HG03432 (cell line): Measurements from ENCODE around the gene PREPL.
"Not testable (repeated sequence)": the region's sequence is repeated elsewhere in the genome, so short reads cannot be mapped to it uniquely, and the experiment has no call there.

Source experiments
- ATAC-seq: cut with Tn5 transposase; IDR thresholded peaks from one replicate; pipeline ENCODE4 v1.9.1; 2021; ENCODE audit warnings: mild to moderate bottlenecking, moderate library complexity; ENCODE audit not compliant: unreplicated experiment

The PREPL gene

DNA sequence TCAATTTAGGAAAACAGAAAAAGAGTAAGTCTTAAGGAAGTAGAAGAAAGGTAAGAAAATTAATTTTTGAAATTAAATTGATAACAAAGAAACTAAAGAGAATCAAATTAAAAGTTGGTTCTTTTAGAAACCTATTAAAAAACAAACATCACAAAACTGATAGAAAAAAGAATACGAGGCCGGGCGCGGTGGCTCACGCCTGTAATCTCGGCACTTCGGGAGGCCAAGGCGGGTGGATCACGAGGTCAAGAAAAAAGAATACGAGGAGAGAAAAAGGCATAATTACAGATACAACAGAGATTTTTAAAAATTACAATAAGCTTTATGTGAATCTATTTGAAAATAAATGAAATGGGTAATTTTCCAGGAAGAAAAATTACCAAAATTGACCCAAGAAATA is 11.8 kb downstream of the PREPL start:
- ATAC-seq = no peak

GRCh38 chr2:44348400-44348799 is 12.9 kb downstream of the PREPL start:
- no peak for ATAC-seq

- ATAC-seq = no peak
Observed at GRCh38 chr2:44347526-44347925, 13.8 kb downstream of the PREPL start.

DNA sequence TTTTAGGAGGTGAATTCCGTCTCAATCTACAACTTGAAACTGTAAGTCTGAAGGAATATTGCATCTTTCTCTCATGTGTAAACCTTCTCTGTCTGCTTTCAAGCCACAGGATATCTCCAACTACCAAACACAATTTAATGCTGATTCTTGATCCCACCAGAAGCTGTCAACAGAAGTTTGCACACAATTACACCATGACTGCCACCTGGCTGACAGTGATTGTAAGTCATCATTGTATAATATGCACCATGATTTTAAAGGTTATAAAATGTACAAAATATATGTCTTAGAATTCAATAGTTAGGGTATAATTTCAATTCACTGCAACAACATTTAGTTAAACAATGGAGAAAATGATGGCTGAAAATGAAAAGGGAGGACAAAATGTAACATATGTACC is 18.4 kb downstream of the PREPL start:
- no peak for ATAC-seq

GRCh38 chr2:44335806-44336538 is 25.3 kb downstream of the PREPL start:
- no peak for ATAC-seq

DNA sequence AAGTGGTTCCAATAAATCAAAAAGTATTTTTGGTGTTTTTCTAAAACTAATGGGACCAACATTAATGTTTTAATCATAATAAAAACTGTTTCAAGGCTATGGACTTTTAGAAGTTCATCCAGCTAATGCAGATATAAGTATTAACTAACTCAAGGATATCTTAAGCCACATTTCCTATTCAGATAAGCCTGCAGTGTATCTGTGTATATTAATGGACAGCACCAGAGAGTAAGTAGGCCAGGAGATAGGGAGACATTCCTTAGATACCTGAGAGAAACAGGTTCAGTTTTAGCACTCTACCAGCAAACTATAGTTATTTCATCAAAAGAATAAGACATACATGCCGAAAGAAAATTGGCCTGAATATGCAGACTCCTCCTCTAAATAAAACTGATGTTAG is 27.3 kb downstream of the PREPL start:
- no peak for ATAC-seq

GRCh38 chr2:44330801-44331200 is 30.5 kb downstream of the PREPL start:
- no peak for ATAC-seq

DNA sequence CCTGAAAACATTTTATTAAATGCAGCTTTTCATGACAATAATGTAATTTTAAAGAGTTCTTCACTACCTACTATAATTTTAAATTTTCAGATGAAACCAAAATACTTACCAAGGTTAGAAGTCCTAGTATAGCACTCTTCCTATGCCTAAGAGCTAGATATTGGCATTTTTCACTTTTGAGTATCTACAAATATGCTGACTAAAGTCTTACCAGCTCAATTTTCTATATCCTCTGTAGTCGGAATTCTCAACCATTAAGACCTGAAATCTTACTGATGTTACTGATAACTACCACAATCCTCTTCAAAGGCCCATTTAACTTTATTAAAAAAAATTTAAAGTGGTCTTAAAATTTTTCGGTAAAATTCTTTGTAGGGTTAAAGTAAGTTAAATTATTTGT is 32.0 kb downstream of the PREPL start:
- ATAC-seq = no peak

GRCh38 chr2:44328750-44329149 is 32.5 kb downstream of the PREPL start:
- ATAC-seq = no peak

GRCh38 chr2:44326548-44327264 is 34.6 kb downstream of the PREPL start:
- no peak for ATAC-seq

GRCh38 chr2:44325897-44326296 is 35.4 kb downstream of the PREPL start:
- no peak for ATAC-seq

DNA sequence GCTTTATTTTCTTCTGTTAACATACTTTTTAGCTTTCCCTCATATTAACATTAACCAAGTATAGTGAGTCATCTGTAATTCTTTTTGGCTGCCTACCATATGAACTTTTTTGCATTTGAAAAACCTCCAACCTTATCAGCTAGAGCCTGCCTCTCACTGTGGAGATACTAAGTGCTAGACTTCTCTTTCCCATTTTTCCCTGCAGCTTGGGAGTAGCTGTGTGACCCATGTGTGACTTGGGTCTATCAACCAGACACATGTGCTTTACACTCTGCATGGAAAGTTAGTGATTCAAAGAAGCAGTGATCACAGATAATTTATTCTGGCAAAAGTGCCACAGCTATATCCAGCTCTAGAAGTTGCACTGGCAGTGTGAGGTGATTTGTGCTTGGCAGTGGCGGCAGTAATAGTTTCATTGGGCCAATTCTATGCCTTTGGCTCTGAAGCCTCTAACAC is 36.3 kb downstream of the PREPL start:
- no peak for ATAC-seq

GRCh38 chr2:44321360-44321759 is 39.9 kb downstream of the PREPL start:
- ATAC-seq = no peak

- ATAC-seq = no peak
Observed at GRCh38 chr2:44320832-44321231, 40.5 kb downstream of the PREPL start.

- no peak for ATAC-seq
Observed at GRCh38 chr2:44315945-44316344, 45.3 kb downstream of the PREPL start.

DNA sequence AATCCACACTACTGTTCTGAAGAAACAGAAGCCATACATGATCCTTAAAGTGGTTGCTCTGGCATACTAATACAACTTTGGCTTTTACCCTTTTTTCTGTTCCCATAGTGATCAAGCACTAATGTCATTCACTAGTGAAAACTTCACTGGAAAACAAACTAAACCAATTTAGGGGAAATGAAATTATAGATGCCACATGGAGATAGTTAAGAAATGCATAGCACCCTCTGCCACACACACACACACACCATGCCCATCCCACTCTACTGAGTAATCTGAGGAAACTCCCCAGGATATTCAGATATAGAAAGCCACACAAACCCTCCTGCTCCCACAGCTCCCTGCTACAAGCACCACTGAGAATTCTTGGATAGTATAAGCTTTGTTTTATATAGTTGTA is 46.9 kb downstream of the PREPL start:
- no peak for ATAC-seq

DNA sequence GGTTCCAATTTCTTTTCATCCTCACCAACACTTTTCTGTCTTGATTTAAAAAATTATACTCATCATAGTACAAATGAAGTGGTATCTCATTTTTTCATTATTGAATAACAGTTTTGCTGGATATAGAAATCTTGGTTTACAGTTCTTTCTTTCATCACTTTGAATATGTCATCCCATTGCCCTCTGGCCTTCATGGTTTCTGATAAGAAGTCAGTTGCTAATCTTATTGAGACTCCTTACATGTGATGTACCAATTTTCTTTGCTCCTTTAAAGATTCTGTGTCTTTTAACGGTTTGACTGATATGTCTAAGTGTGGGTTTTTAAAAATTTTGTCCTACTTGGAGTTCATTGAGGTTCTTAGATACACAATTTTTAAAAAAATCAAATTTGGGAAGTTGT is 51.0 kb downstream of the PREPL start:
- ATAC-seq = no peak

DNA sequence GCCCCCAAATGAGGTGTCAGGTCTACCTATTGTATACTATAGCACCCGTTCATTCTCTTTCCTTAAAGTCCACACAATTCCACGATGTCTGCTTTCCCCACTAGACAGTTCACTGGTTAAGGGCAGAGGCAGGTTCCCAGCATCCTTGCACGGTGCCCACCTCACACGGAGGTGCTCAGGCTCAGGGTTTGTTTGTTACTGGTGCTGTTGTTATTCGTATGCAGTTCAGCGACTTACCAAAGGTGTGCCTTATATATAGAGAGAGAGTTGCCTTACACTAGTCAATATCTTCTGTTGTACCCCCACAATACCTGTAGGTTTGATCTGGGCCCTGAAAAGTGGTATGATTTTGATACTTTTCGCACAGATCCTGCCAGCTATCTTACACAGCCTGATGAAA is 55.4 kb downstream of the PREPL start:
- ATAC-seq = no peak

DNA sequence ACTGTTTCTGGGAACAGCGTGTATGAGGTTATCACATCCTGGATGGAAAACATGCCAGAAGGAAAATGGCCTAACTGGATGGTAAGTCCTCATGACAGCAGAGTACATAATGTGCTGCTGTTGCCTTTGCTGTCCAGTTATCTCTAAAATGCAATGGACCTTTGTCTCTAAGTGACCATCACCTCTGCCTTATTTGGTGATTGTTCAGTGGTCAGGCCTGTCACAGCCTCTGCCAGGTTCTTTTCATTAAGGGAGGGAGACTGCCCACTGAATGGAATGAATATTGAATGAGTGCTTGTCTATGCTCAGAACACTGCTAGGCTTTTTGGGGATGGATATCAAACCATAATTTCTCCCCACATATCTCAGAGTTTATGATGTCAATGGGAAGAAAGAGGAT is 57.0 kb downstream of the PREPL start:
- no peak for ATAC-seq

GRCh38 chr2:44303766-44304165 is 57.5 kb downstream of the PREPL start:
- ATAC-seq = not testable (repeated sequence)

GRCh38 chr2:44301111-44301510 is 60.2 kb downstream of the PREPL start:
- ATAC-seq = no peak

- no peak for ATAC-seq
Observed at GRCh38 chr2:44299635-44300034, 61.7 kb downstream of the PREPL start.

DNA sequence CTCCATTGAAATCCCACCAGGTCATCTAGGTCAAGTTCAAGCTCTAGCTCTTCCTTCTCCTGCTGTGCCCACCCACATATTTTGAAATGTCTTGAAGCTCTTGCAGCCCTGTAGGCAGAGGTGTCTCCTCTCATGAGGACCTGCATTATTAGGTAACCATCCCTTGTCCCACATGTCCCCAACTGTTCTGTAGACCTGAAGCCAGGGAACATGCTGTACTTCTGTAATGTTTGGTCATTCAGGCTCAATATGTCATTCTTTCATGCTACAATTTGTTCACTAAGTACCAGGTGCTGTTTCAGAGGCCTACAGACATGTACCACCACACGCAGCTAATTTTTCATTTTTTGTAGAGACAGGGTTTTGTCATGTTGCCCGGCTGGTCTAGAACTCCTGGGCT is 63.9 kb downstream of the PREPL start:
- no peak for ATAC-seq
